Caco-2 (cell line): ENCODE results near the gene KIF14. TPM values are rescaled to one million over a fixed set of nuclear protein-coding genes. Genes with fewer than 3 reads are reported as not detected.
A peak's percentile ranks its signal among the peaks of the same experiment; 100 is the strongest.

Experiments
- BruUV-seq: library from RNA; stranded (reverse); fragments of 400-500 nt; replicated peaks from 2 replicates; lab custom pipeline; 2021; lab: Mats Ljungman, UMichigan
- CTCF ChIA-PET: fragments of 300-600 bp; sonication (Branson Sonifier 250); formaldehyde crosslinking; loops from one replicate; lab custom pipeline; 2022; ENCODE audit warnings: antibody characterized with exemption; lab: Charles Lee
- POLR2A ChIA-PET: fragments of 300-600 bp; sonication (Branson Sonifier 250); formaldehyde crosslinking; loops from one replicate; lab custom pipeline; 2022; ENCODE audit warnings: antibody characterized with exemption; lab: Charles Lee
- DNase-seq, 2 experiments: peaks; one replicate each; pipeline versions ENCODE4 v3.0.0 to v3.0.0-alpha.2; 2020 to 2022
- H3K27me3 ChIP-seq: replicated peaks from 2 replicates; pipeline ENCODE4 v1.6.0; 2011; ENCODE audit warnings: low read length; ENCODE audit not compliant: control insufficient read depth, insufficient read depth
- H3K36me3 ChIP-seq: 2 replicates; pipeline ENCODE4 v1.5.1; 2011; ENCODE audit warnings: low read length; ENCODE audit not compliant: control insufficient read depth, insufficient read depth
- H3K4me1 ChIP-seq: fragments of 250-450 bp; sonication (Bioruptor Pico); 2 replicates; pipeline ENCODE4 v1.5.1; 2020; ENCODE audit warnings: mild to moderate bottlenecking
- H3K4me3 ChIP-seq: 2 replicates; pipeline ENCODE4 v1.5.1; 2011; ENCODE audit warnings: low read depth, mild to moderate bottlenecking, control low read depth, low read length
- H3K9me3 ChIP-seq: fragments of 250-450 bp; sonication (Bioruptor Pico); 2 replicates; pipeline ENCODE4 v1.5.1; 2020; ENCODE audit warnings: mild to moderate bottlenecking, moderate library complexity
- H3K27ac Mint-ChIP-seq: one replicate; pipeline ENCODE4 v1.8.0; 2022; ENCODE audit warnings: mixed read lengths; ENCODE audit not compliant: unreplicated experiment
- H3K27me3 Mint-ChIP-seq: one replicate; pipeline ENCODE4 v1.8.0; 2022; ENCODE audit warnings: mixed read lengths; ENCODE audit not compliant: insufficient read depth, unreplicated experiment
- H3K36me3 Mint-ChIP-seq: one replicate; pipeline ENCODE4 v1.8.0; 2022; ENCODE audit warnings: mild to moderate bottlenecking, mixed read lengths; ENCODE audit not compliant: insufficient read depth, unreplicated experiment
- H3K4me1 Mint-ChIP-seq: one replicate; pipeline ENCODE4 v1.8.0; 2022; ENCODE audit warnings: low read depth, mixed read lengths; ENCODE audit not compliant: unreplicated experiment
- H3K4me3 Mint-ChIP-seq: one replicate; pipeline ENCODE4 v1.8.0; 2022; ENCODE audit warnings: mild to moderate bottlenecking, moderate library complexity, mixed read lengths; ENCODE audit not compliant: unreplicated experiment
- H3K9me3 Mint-ChIP-seq: one replicate; pipeline ENCODE4 v1.8.0; 2022; ENCODE audit warnings: mixed read lengths; ENCODE audit not compliant: unreplicated experiment
- CTCF ChIP-seq, 2 experiments: fragments of 200-600 bp in 1 of 2; IDR thresholded peaks; 1 replicate in 1 of 2; 2 replicates in 1 of 2; pipeline versions ENCODE4 v1.5.1 to v1.8.0; 2011 to 2022; ENCODE audit warnings: antibody characterized with exemption in 1 of 2, control low read depth in 1 of 2, inconsistent platforms in 1 of 2, low read depth in 1 of 2, low read length in 1 of 2, mild to moderate bottlenecking in 1 of 2, moderate library complexity in 1 of 2; ENCODE audit not compliant: insufficient read depth in 1 of 2, severe bottlenecking in 1 of 2, unreplicated experiment in 1 of 2
- intact Hi-C: fragments of 100-400 bp; cut with micrococcal nuclease; formaldehyde crosslinking; loops from one replicate; pipeline ENCODE4 v1.10.0; 2022; ENCODE audit not compliant: unreplicated experiment
- total RNA-seq: library from RNA; stranded (reverse); gene quantifications from 2 replicates; pipeline ENCODE4 v1.2.3, GENCODE V29; 2022

The KIF14 gene
- total RNA-seq, 1 experiment from 2014 or later = 11.6 TPM

GRCh38 chr1:200629876-200630514 is 9.4 kb upstream of the KIF14 start:
- TF ChIP-seq CTCF (IDR thresholded peaks at IDR 0.05; ENCODE audit: insufficient read depth in 1 of 2, low read depth in 1 of 2, low read length in 1 of 2, severe bottlenecking in 1 of 2, unreplicated experiment in 1 of 2) = no peak
- no peaks in the 10 kb centered on the region for H3K9me3 Mint-ChIP-seq
- H3K4me1 Mint-ChIP-seq = no peaks in the 10 kb centered on the region
- Histone ChIP-seq H3K9me3 (no peaks in the 10 kb centered on the region), H3K4me1 (peaks cover 11% of the 10 kb centered on the region; the same call in 1 of the 2 replicates), H3K27me3 (no peaks in the 10 kb centered on the region), H3K36me3 (no peaks in the 10 kb centered on the region), H3K4me3 (no peak overlapping the region)
- peak overlapping the region; percentile 14 for H3K4me3 Mint-ChIP-seq
- intact Hi-C loops = no loop called here
- ChIA-PET CTCF (no interaction called here), POLR2A (no interaction called here)
- H3K27ac Mint-ChIP-seq = peak overlapping the region; percentile 17
- DNase-seq = peak; percentile 57 to 60
- no TSS peak for BruUV-seq
- no peaks in the 10 kb centered on the region for H3K36me3 Mint-ChIP-seq
- no peaks in the 10 kb centered on the region for H3K27me3 Mint-ChIP-seq

GRCh38 chr1:200628223-200628881 is 7.8 kb upstream of the KIF14 start:
- Mint-ChIP-seq H3K4me3 (no peak overlapping the region), H3K36me3 (no peaks in the 10 kb centered on the region), H3K27ac (no peak overlapping the region), H3K9me3 (no peaks in the 10 kb centered on the region), H3K4me1 (no peaks in the 10 kb centered on the region), H3K27me3 (no peaks in the 10 kb centered on the region)
- DNase-seq = no peak
- Histone ChIP-seq H3K36me3 (no peaks in the 10 kb centered on the region), H3K27me3 (no peaks in the 10 kb centered on the region), H3K4me1 (peaks cover 11% of the 10 kb centered on the region; the same call in 1 of the 2 replicates), H3K4me3 (no peak overlapping the region), H3K9me3 (no peaks in the 10 kb centered on the region)
- intact Hi-C loops = no loop called here
- no peak for TF ChIP-seq CTCF (IDR thresholded peaks at IDR 0.05; ENCODE audit: insufficient read depth in 1 of 2, low read depth in 1 of 2, low read length in 1 of 2, severe bottlenecking in 1 of 2, unreplicated experiment in 1 of 2)
- ChIA-PET CTCF (no interaction called here), POLR2A (no interaction called here)
- no TSS peak for BruUV-seq

- no peaks in the 10 kb centered on the region for H3K36me3 ChIP-seq
- intact Hi-C loops = no loop called here
- no TSS peak for BruUV-seq
- no peaks in the 10 kb centered on the region for H3K27me3 ChIP-seq
- CTCF ChIA-PET = no interaction called here
- no peaks in the 10 kb centered on the region for H3K4me1 Mint-ChIP-seq
- POLR2A ChIA-PET = no interaction called here
- H3K27ac Mint-ChIP-seq = no peak overlapping the region
- H3K4me1 ChIP-seq = peaks cover 11% of the 10 kb centered on the region; the same call in 1 of the 2 replicates
- no peak overlapping the region for H3K4me3 ChIP-seq
- H3K9me3 ChIP-seq = no peaks in the 10 kb centered on the region
- DNase-seq = no peak
- H3K9me3 Mint-ChIP-seq = no peaks in the 10 kb centered on the region
- H3K36me3 Mint-ChIP-seq = no peaks in the 10 kb centered on the region
- no peaks in the 10 kb centered on the region for H3K27me3 Mint-ChIP-seq
- no peak for TF ChIP-seq CTCF (IDR thresholded peaks at IDR 0.05; ENCODE audit: insufficient read depth in 1 of 2, low read depth in 1 of 2, low read length in 1 of 2, severe bottlenecking in 1 of 2, unreplicated experiment in 1 of 2)
- H3K4me3 Mint-ChIP-seq = no peak overlapping the region
These were observed 7.1 kb upstream of the KIF14 start for GRCh38 chr1:200627575-200628222.
